GM12874 (cell line): ENCODE results near the gene ANKS6.

ENCODE experiments used
- CTCF ChIP-seq: IDR thresholded peaks from 2 replicates; pipeline ENCODE4 v1.5.1; 2011; ENCODE audit warnings: low read depth, mild to moderate bottlenecking, control low read depth, low read length, moderate library complexity; ENCODE audit not compliant: insufficient read depth

Gene ANKS6

GRCh38 chr9:98815391-98815951, 19.1 kb upstream of the ANKS6 start:
- no peak for TF ChIP-seq CTCF

GRCh38 chr9:98811051-98811650, 14.8 kb upstream of the ANKS6 start:
- no peak for TF ChIP-seq CTCF

- no peak for TF ChIP-seq CTCF
Observed at GRCh38 chr9:98810102-98810842, 13.9 kb upstream of the ANKS6 start.

GRCh38 chr9:98809311-98810101, 13.2 kb upstream of the ANKS6 start:
- TF ChIP-seq CTCF, result no peak

GRCh38 chr9:98808875-98809274, 12.5 kb upstream of the ANKS6 start:
- no peak for TF ChIP-seq CTCF

GRCh38 chr9:98808411-98808815, 12.1 kb upstream of the ANKS6 start:
- TF ChIP-seq CTCF, result no peak

- TF ChIP-seq CTCF, result no peak
Observed at GRCh38 chr9:98807814-98808195, 11.4 kb upstream of the ANKS6 start.
